HG03064 (cell line): ENCODE results near the gene S100A16.
"Not testable (repeated sequence)": the region's sequence is repeated elsewhere in the genome, so short reads cannot be mapped to it uniquely, and the experiment has no call there.

Experiments
- ATAC-seq: cut with Tn5 transposase; IDR thresholded peaks from one replicate; pipeline ENCODE4 v1.9.1; 2021; ENCODE audit warnings: low read depth; ENCODE audit not compliant: unreplicated experiment

Gene S100A16

DNA sequence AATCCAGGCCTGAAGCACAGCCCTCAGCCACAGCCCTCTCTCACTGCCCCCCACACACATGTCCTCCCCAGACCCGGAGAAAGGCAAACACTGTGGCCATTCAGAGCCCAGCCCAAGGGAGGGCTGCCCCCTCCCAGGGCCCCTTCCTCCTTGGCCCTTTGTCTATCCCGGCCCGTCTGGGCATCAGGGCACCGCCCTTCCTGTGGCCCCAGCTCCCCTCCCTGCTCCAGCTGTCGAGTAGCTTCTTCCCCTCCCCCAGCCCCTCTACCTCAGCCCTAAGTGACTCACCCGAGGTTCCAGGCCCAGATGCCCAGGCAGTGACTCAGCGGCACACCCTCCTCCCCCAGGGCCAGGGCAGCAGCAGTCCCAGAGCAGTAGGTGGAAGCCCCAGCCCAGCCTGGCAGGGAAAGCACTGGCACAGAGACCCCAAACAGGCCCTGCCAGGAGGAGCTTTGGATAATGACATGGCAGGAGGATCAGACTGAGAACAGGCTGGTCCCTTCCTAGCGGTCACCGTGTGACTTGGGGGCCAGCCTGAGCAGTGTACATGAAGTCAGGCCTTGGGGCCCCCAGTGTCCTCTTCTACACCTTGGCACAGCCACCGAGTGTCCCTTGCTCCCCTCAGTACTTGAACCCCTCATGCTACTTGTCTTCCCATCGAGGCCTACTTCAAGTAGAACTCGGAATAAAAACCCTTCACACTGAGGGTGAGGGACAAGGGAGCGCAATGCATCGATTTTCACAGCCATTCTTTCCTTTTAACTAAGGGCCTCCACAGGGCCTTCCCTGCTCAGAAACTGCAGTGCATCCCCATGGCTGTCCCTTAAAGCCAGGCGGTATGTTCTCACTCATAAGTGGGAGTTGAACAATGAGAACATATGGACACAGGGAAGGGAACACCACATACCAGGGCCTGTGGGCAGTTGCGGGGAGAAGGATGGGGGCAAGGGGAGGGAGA lies 46.2 kb downstream of the S100A16 start:
- ATAC-seq: no peak

DNA sequence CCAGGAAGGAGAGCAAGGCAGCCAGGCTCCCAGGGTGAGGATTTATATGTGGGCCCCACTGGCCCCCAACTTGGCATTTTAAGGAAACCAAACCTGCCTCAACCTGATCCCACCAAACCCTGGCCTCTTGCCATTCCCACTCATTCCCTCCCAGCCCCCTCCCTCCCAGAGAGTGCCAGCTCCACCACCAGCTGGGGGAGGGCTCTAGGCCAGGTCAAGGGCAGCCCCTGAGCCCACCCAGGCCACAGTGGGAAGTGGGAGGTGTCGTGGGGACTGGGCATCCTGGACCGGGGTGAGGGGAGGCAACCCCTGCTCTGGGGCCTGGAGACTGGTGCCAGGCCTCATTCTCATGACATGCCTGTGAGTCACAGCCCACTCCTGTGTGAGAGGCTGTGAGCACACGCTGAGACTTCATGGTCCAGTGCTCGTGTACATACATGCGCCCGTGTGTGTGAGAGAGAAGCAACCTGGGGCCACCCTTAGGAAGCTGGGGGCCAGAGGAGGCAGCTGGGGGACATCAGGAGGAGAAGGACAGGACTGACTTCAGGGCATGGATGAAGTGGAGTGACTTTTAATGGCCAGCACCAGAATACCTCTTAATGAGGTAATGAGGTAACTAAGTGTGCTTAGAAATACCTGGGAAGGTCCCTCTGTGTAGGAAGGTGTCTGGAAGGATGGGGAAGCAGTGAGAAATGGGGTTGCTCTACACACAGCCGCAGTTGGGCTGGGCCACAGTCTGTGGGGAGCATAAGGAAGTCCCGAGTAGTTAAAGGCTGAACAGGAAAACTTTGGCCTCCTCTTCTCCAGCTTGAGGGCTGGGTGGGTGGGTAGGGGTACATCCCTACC lies 47.2 kb downstream of the S100A16 start, which contains the start of gene S100A2:
Gene S100A2, minus strand, starts transcription at position 316 of the 846 bp plus-strand sequence. CDS start 1,967 bp downstream, outside the sequence.
- no peak for ATAC-seq

- no peak for ATAC-seq
These were observed 48.9 kb downstream of the S100A16 start for GRCh38 chr1:153563991-153564390.

GRCh38 chr1:153563483-153563901 lies 49.4 kb downstream of the S100A16 start:
- ATAC-seq: no peak

GRCh38 chr1:153562021-153562420 lies 50.9 kb downstream of the S100A16 start:
- ATAC-seq: not testable (repeated sequence)

DNA sequence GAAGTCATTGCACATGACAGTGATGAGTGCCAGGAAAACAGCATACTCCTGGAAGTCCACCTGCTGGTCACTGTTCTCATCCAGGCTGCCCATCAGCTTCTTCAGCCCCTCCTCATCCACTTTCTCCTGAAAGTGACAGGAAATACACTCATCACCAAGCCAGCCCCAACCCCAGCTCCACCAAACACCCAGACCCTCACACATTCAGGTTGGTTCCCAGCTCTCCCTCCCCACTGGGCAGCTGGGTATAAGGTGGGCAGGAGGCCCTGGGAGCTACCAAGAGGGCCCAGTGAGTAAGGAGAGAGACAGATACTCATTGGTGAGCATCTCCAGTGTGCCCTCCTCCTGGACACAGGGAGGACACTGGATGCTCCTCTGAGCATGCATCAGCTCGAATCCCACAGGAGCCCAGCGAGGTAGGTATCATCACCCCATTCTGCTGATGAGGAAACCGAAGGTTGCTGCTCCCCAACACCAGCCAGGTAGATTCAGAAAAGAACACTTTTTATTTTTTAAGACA lies 51.4 kb downstream of the S100A16 start:
- ATAC-seq: no peak

GRCh38 chr1:153560771-153561465 lies 52.0 kb downstream of the S100A16 start:
- no peak for ATAC-seq

- ATAC-seq: no peak
These were observed 52.7 kb downstream of the S100A16 start for GRCh38 chr1:153560241-153560640.

DNA sequence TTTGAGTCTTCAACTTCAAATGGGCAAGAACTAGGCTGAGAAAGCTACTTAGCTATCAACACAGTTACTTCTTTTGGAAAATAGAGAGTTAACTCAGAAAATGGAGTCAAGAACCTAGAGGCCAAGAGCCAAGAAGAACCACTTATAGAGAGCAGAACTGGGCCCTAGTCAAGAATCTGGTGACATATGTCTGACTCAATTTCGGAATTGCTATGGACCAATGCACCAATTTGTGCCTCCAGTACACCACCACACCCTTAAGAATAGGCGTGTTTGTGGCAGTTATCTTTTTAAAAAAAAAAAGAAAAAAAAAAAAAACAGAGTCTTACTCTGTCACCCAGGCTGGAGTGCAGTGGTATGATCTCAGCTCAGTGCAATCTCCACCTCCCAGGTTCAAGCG lies 55.1 kb downstream of the S100A16 start:
- ATAC-seq: no peak
